ENCODE measurements around the gene USP2.

DNA sequence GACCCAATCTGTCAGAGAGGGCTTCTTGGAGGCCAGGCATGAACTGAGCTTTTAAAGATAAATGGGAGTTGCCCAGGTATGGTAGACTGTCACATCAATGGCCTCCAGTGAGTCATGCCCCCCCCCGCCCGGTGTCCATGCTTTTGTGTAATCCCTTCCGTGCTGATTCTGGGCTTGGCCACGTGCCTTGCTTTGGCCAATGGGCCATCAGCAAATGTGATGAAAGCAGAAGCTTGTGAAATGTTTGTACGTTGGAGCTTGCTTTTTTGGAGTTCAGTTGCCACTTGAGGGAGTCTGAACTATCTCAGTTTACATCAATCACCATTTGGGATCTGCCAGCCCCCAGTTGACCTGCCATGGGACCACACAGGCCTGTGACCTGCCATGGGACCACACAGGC, 45.8 kb upstream of the USP2 start:
- TF ChIP-seq POLR2A (IDR thresholded peaks at IDR 0.05; ENCODE audit: extremely low read depth, insufficient read length), result no peak
- no peak for TF ChIP-seq CTCF (IDR thresholded peaks at IDR 0.05; ENCODE audit: low read depth, low read length)
- TF ChIP-seq MYC (IDR thresholded peaks at IDR 0.05; ENCODE audit: low read depth, low read length), result 0 out of 2 replicates have a peak, but pooled peaks have one; percentile 16

Measured in NB4 (cell line).